CD4-positive, alpha-beta T cell treated with Interleukin-4 for 4 hours (primary cell): ENCODE measurements around the gene CDRT4.

Experiments
- DNase-seq: peaks from one replicate; pipeline ENCODE4 v3.0.0-alpha.2; 2020

CDRT4 gene

GRCh38 chr17:15386083-15386482, 81.3 kb downstream of the CDRT4 start:
- DNase-seq, result no peak
